ENCODE measurements around the gene SIGLEC12.

- TF ChIP-seq TCF7L2 (IDR thresholded peaks at IDR 0.05; ENCODE audit: low read depth, low read length) (no peak), POLR2AphosphoS5 (IDR thresholded peaks at IDR 0.05; ENCODE audit: low read depth, low read length) (no peak)
Measured at GRCh38 chr19:51529301-51529700, 27.7 kb upstream of the SIGLEC12 start.

Data from Panc1 (cell line).